Endothelial cell (in vitro differentiated cells): ENCODE results near the gene B9D2. TPM values are rescaled to one million over a fixed set of nuclear protein-coding genes. Genes with fewer than 3 reads are reported as not detected.
A peak's percentile ranks its signal among the peaks of the same experiment; 100 is the strongest.

ENCODE experiments used
- DNase-seq: peaks from one replicate; pipeline ENCODE4 v3.0.0; 2021; ENCODE audit warnings: low spot score
- H3K27ac Mint-ChIP-seq: one replicate; pipeline ENCODE4 v1.8.0; 2021; ENCODE audit warnings: mixed read lengths, inconsistent platforms; ENCODE audit not compliant: unreplicated experiment
- H3K27me3 Mint-ChIP-seq: one replicate; pipeline ENCODE4 v1.8.0; 2021; ENCODE audit warnings: mild to moderate bottlenecking, moderate library complexity, mixed read lengths, inconsistent platforms; ENCODE audit not compliant: unreplicated experiment
- H3K36me3 Mint-ChIP-seq: one replicate; pipeline ENCODE4 v1.8.0; 2021; ENCODE audit warnings: mild to moderate bottlenecking, low read depth, mixed read lengths, inconsistent platforms; ENCODE audit not compliant: unreplicated experiment
- H3K4me1 Mint-ChIP-seq: one replicate; pipeline ENCODE4 v1.8.0; 2021; ENCODE audit warnings: mild to moderate bottlenecking, mixed read lengths, inconsistent platforms; ENCODE audit not compliant: unreplicated experiment
- H3K4me3 Mint-ChIP-seq: one replicate; pipeline ENCODE4 v1.8.0; 2021; ENCODE audit warnings: mild to moderate bottlenecking, mixed read lengths, inconsistent platforms; ENCODE audit not compliant: unreplicated experiment
- H3K9me3 Mint-ChIP-seq: one replicate; pipeline ENCODE4 v1.8.0; 2021; ENCODE audit warnings: mixed read lengths, inconsistent platforms; ENCODE audit not compliant: unreplicated experiment
- total RNA-seq: library from RNA; stranded (reverse); fragmentation: NEBNext Ultra II Directional; extraction: Animal tissue kit (Norgen Biotek cat#: 25700); gene quantifications from one replicate; pipeline ENCODE4 v1.2.1, GENCODE V29; 2021; ENCODE audit not compliant: unreplicated experiment
- TF ChIP-seq, protein P1 (sequence below): fragments of 200-600 bp; sonication (generic); IDR thresholded peaks from one replicate; pipeline ENCODE4 v1.5.0; 2021; ENCODE audit warnings: antibody characterized with exemption; ENCODE audit not compliant: unreplicated experiment

The B9D2 gene
- total RNA-seq, 1 donor from 2014 or later: 6.8 TPM

- no peak for DNase-seq
- peaks cover 38% of the 10 kb centered on the region for H3K36me3 Mint-ChIP-seq
- H3K27ac Mint-ChIP-seq: peak overlapping the region; percentile 85
- peaks cover 55% of the 10 kb centered on the region for H3K4me1 Mint-ChIP-seq
- H3K27me3 Mint-ChIP-seq: peaks cover 21% of the 10 kb centered on the region
- H3K9me3 Mint-ChIP-seq: no peaks in the 10 kb centered on the region
- peak overlapping the region; percentile 98 for H3K4me3 Mint-ChIP-seq
- TF ChIP-seq, protein P1, sequence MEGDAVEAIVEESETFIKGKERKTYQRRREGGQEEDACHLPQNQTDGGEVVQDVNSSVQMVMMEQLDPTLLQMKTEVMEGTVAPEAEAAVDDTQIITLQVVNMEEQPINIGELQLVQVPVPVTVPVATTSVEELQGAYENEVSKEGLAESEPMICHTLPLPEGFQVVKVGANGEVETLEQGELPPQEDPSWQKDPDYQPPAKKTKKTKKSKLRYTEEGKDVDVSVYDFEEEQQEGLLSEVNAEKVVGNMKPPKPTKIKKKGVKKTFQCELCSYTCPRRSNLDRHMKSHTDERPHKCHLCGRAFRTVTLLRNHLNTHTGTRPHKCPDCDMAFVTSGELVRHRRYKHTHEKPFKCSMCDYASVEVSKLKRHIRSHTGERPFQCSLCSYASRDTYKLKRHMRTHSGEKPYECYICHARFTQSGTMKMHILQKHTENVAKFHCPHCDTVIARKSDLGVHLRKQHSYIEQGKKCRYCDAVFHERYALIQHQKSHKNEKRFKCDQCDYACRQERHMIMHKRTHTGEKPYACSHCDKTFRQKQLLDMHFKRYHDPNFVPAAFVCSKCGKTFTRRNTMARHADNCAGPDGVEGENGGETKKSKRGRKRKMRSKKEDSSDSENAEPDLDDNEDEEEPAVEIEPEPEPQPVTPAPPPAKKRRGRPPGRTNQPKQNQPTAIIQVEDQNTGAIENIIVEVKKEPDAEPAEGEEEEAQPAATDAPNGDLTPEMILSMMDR: no peak
Observed at GRCh38 chr19:41309180-41310032, 54.5 kb downstream of the B9D2 start.

GRCh38 chr19:41308450-41309179 lies 55.3 kb downstream of the B9D2 start:
- Mint-ChIP-seq H3K4me1 (peaks cover 57% of the 10 kb centered on the region), H3K9me3 (no peaks in the 10 kb centered on the region), H3K27ac (peak overlapping the region; percentile 85), H3K36me3 (peaks cover 44% of the 10 kb centered on the region), H3K4me3 (peak overlapping the region; percentile 98), H3K27me3 (peaks cover 20% of the 10 kb centered on the region)
- TF ChIP-seq, protein P1: peak; percentile 97
- DNase-seq: peak; percentile 95

DNA sequence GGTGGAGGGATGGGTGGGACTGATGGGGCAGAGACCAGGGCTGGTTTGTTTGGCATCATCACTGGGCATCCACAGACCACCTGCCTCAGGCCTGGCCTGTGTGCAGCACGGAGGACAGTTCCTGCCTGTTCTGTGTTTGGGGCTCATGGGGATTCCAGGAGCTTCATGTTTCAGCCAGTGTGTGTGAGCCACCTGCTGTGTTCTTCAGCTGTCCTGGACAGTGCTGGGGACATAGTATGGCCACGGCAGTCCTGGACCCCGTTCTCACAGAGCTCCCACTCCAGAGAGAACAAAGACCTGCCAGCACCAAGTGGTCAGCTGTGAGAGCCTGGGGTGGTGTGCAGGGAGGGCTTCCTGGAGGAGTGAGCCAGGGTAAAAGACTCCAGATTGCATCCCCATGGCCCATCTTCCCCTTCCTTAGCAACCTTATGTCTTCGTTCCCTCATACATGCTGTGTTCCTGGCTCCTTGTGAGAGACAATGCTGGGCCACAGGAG lies 55.9 kb downstream of the B9D2 start:
- DNase-seq: no peak
- Mint-ChIP-seq H3K27me3 (peaks cover 16% of the 10 kb centered on the region), H3K36me3 (peaks cover 40% of the 10 kb centered on the region), H3K4me1 (peaks cover 54% of the 10 kb centered on the region), H3K27ac (peak overlapping the region; percentile 85), H3K9me3 (no peaks in the 10 kb centered on the region), H3K4me3 (peak overlapping the region; percentile 98)
- TF ChIP-seq, protein P1: no peak

DNA sequence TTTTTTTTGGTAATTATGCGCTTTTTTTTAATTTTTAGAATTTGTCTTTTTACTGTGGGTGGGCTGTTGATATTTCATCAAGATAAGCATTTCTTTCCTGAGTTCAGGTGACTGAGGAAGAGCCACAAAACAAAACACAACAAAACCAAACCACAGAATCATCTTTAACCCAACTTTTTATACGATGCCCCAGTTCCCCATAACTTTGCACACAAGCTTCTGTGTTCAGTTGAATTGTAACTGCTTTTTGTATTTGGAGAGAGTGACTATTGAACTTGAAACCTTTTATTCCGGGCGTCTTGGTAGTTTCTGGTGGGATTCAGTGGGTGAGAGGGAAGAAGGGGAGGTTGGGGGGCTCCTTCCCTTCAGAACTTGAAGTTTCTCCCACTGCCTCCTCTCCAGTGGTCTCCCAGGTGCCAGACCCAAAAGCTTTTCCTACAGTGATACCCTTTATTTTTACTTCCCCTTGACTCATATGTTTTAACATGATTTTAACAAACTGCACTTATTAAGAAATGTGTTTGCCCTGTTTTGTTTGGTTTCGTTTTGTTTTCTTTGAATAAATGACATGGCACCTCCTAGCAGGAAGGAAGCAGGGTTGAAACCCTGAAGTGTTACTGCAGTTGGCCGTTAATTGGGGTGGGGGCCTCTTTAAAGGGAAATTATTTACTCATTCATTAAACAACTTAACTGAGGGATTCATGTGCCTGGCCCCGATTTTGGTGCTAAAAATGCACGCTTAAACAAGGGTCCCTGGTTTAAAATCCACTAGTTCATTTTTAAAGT lies 56.7 kb downstream of the B9D2 start:
- Mint-ChIP-seq H3K36me3 (peaks cover 46% of the 10 kb centered on the region), H3K4me3 (peak overlapping the region; percentile 17), H3K27me3 (peaks cover 16% of the 10 kb centered on the region), H3K27ac (peak overlapping the region; percentile 87), H3K4me1 (peaks cover 55% of the 10 kb centered on the region), H3K9me3 (no peaks in the 10 kb centered on the region)
- DNase-seq: no peak
- TF ChIP-seq, protein P1: no peak
